Measurements from ENCODE around the gene LAMB2. TPM values are rescaled to one million over a fixed set of nuclear protein-coding genes. Genes with fewer than 3 reads are reported as not detected.

Gene LAMB2
- total RNA-seq, 4 donors from 2014 or later = 452 to 573 (median 527) TPM

- Histone ChIP-seq H3K4me1 (no peaks in the 10 kb centered on the region), H3K27me3 (no peaks in the 10 kb centered on the region), H3K9me3 (no peaks in the 10 kb centered on the region), H3K4me3 (replicated peaks in 1 of 3) (no peak overlapping the region), H3K36me3 (no peaks in the 10 kb centered on the region), H3K27ac (no peak overlapping the region)
- 93 to 94% methylated on average over 2 of the region's 2 CpGs for WGBS, 2 donors
- intact Hi-C loops (cut with DNase I) = no loop called here
- no peak for DNase-seq
- TF ChIP-seq CTCF (IDR thresholded peaks at IDR 0.05) (no peak), POLR2A (IDR thresholded peaks at IDR 0.05) (no peak)
Observed at GRCh38 chr3:49151610-49152009, 18.8 kb upstream of the LAMB2 start.

GRCh38 chr3:49148159-49148558 lies 15.3 kb upstream of the LAMB2 start:
- TF ChIP-seq POLR2A (IDR thresholded peaks at IDR 0.05) (no peak), CTCF (IDR thresholded peaks at IDR 0.05) (no peak)
- Histone ChIP-seq H3K27ac (no peak overlapping the region), H3K27me3 (no peaks in the 10 kb centered on the region), H3K4me3 (replicated peaks in 1 of 3) (no peak overlapping the region), H3K9me3 (no peaks in the 10 kb centered on the region), H3K36me3 (no peaks in the 10 kb centered on the region), H3K4me1 (no peaks in the 10 kb centered on the region)
- intact Hi-C loops (cut with DNase I) = no loop called here
- DNase-seq = no peak
- 76 to 81% methylated on average over 5 of the region's 5 CpGs for WGBS, 2 donors

- intact Hi-C loops (cut with DNase I) = no loop called here
- H3K9me3 ChIP-seq = no peaks in the 10 kb centered on the region
- H3K36me3 ChIP-seq = no peaks in the 10 kb centered on the region
- WGBS, 2 donors = 21 to 41% methylated on average over 3 of the region's 3 CpGs
- no peak for TF ChIP-seq CTCF (IDR thresholded peaks at IDR 0.05)
- no peak for TF ChIP-seq POLR2A (IDR thresholded peaks at IDR 0.05)
- peak; percentile 57 to 68 for DNase-seq
- peak overlapping the region in 1 of 3 donors; percentile 15 for H3K27ac ChIP-seq
- peaks cover 0 to 7% of the 10 kb centered on the region in 2 donors for H3K4me1 ChIP-seq
- H3K27me3 ChIP-seq = no peaks in the 10 kb centered on the region
- H3K4me3 ChIP-seq (replicated peaks in 1 of 3) = no peak overlapping the region
Observed at GRCh38 chr3:49140080-49140479, 7.2 kb upstream of the LAMB2 start.

DNA sequence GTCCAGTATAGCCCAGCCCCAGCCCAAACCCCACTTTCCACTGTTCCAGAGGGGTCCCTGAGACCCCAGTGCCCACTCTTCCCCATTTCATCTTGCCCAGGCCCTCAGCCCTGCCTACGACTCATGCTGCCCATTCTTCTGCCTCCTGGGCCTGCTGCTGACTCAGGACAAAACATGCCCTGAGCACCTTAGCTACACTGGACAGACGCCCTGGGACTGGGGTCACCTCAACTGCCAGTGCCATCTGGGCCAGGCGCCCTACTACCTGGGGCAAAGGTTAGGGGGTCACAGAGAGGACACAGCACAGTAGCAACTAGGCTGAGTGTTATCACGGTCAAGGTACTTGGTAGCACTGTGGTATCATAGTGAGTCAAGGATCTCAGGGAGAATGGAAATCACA lies 2.6 kb upstream of the LAMB2 start:
- DNase-seq = no peak

More for the DNA sequence above, 2.6 kb upstream of the LAMB2 start:
- Histone ChIP-seq H3K27ac (no peak overlapping the region), H3K27me3 (no peaks in the 10 kb centered on the region), H3K4me3 (replicated peaks in 1 of 3) (no peak overlapping the region), H3K36me3 (peaks cover 4 to 5% of the 10 kb centered on the region in 2 donors), H3K4me1 (peaks cover 15 to 26% of the 10 kb centered on the region in 2 donors), H3K9me3 (no peaks in the 10 kb centered on the region)
- 82 to 83% methylated on average over 4 of the region's 4 CpGs for WGBS, 2 donors
- TF ChIP-seq CTCF (IDR thresholded peaks at IDR 0.05) (no peak), POLR2A (IDR thresholded peaks at IDR 0.05) (no peak)
- intact Hi-C loops (cut with DNase I) = no loop called here

All from thyroid gland (tissue), 4 donors.